ENCODE data around the gene CCND1.

Gene CCND1

GRCh38 chr11:69674886-69675714 lies 34.1 kb downstream of the CCND1 start, which contains the start of gene LTO1:
Gene LTO1 (minus strand): TSS chr11:69675353. CDS start chr11:69675239, 114 bp downstream.
- TF ChIP-seq SIN3A (IDR thresholded peaks at IDR 0.05; ENCODE audit: borderline replicate concordance, insufficient read depth, low read length) (peak; percentile 88; the same call in 1 of the 2 replicates), TAF1 (IDR thresholded peaks at IDR 0.05; ENCODE audit: borderline replicate concordance, insufficient read depth, low read length) (peak; percentile 84; the same call in 1 of the 2 replicates), REST (IDR thresholded peaks at IDR 0.05; ENCODE audit: insufficient read depth in 1 of 2, low read depth in 2 of 2, low read length in 2 of 2) (0 out of 4 replicates have a peak, but pooled peaks of 1 of the 2 experiments have one; percentile 30), POLR2AphosphoS5 (IDR thresholded peaks at IDR 0.05; ENCODE audit: low read depth, low read length) (peak; percentile 85), FOXP2 (optimal IDR thresholded peaks at IDR 0.05; ENCODE audit: borderline replicate concordance, extremely low read depth, extremely low read length, insufficient read depth) (peak; percentile 83)

- no peak for TF ChIP-seq SIN3A (IDR thresholded peaks at IDR 0.05; ENCODE audit: borderline replicate concordance, insufficient read depth, low read length)
- TF ChIP-seq TAF1 (IDR thresholded peaks at IDR 0.05; ENCODE audit: borderline replicate concordance, insufficient read depth, low read length): no peak
- no peak for TF ChIP-seq REST (IDR thresholded peaks at IDR 0.05; ENCODE audit: insufficient read depth in 1 of 2, low read depth in 2 of 2, low read length in 2 of 2)
- no peak for TF ChIP-seq FOXP2 (optimal IDR thresholded peaks at IDR 0.05; ENCODE audit: borderline replicate concordance, extremely low read depth, extremely low read length, insufficient read depth)
- TF ChIP-seq POLR2AphosphoS5 (IDR thresholded peaks at IDR 0.05; ENCODE audit: low read depth, low read length): no peak
Measured at GRCh38 chr11:69677749-69678148, 36.8 kb downstream of the CCND1 start.

GRCh38 chr11:69680688-69681087 lies 39.7 kb downstream of the CCND1 start:
- TF ChIP-seq TAF1 (IDR thresholded peaks at IDR 0.05; ENCODE audit: borderline replicate concordance, insufficient read depth, low read length) (no peak), REST (IDR thresholded peaks at IDR 0.05; ENCODE audit: insufficient read depth in 1 of 2, low read depth in 2 of 2, low read length in 2 of 2) (no peak), FOXP2 (optimal IDR thresholded peaks at IDR 0.05; ENCODE audit: borderline replicate concordance, extremely low read depth, extremely low read length, insufficient read depth) (no peak)

GRCh38 chr11:69682221-69682620 lies 41.3 kb downstream of the CCND1 start:
- TF ChIP-seq FOXP2 (optimal IDR thresholded peaks at IDR 0.05; ENCODE audit: borderline replicate concordance, extremely low read depth, extremely low read length, insufficient read depth) (no peak), TAF1 (IDR thresholded peaks at IDR 0.05; ENCODE audit: borderline replicate concordance, insufficient read depth, low read length) (no peak), POLR2AphosphoS5 (IDR thresholded peaks at IDR 0.05; ENCODE audit: low read depth, low read length) (no peak)

GRCh38 chr11:69682681-69683326 lies 41.8 kb downstream of the CCND1 start:
- TF ChIP-seq POLR2AphosphoS5 (IDR thresholded peaks at IDR 0.05; ENCODE audit: low read depth, low read length) (no peak), TAF1 (IDR thresholded peaks at IDR 0.05; ENCODE audit: borderline replicate concordance, insufficient read depth, low read length) (no peak)

All from PFSK-1 (cell line).